Activated naive CD8-positive, alpha-beta T cell treated with anti-CD3 and anti-CD28 coated beads, Interleukin-2, amount 50 U/mL, for 24 hours (primary cell): Measurements from ENCODE around the gene PIAS4.

ENCODE experiments used
- ATAC-seq: fragments of 150-1000 bp; cut with Tn5 transposase; one replicate; pipeline ENCODE4 v1.10.0; 2021
- DNase-seq: peaks from one replicate; pipeline ENCODE4 v3.0.0; 2021
- H3K27ac Mint-ChIP-seq: one replicate; pipeline ENCODE4 v1.8.0; 2021; ENCODE audit warnings: mild to moderate bottlenecking, mixed read lengths
- H3K27me3 Mint-ChIP-seq: one replicate; pipeline ENCODE4 v1.8.0; 2021; ENCODE audit warnings: mixed read lengths
- H3K36me3 Mint-ChIP-seq: one replicate; pipeline ENCODE4 v1.8.0; 2021; ENCODE audit warnings: low read depth, mixed read lengths
- H3K4me1 Mint-ChIP-seq: one replicate; pipeline ENCODE4 v1.8.0; 2021; ENCODE audit warnings: mixed read lengths
- H3K4me3 Mint-ChIP-seq: one replicate; pipeline ENCODE4 v1.8.0; 2021; ENCODE audit warnings: mild to moderate bottlenecking, moderate library complexity, mixed read lengths
- H3K9me3 Mint-ChIP-seq: one replicate; pipeline ENCODE4 v1.8.0; 2021; ENCODE audit warnings: mixed read lengths

The PIAS4 gene

GRCh38 chr19:4067396-4068046, 60.0 kb downstream of the PIAS4 start:
- Mint-ChIP-seq H3K27ac (peak overlapping the region; percentile 79), H3K27me3 (no peaks in the 10 kb centered on the region), H3K4me3 (peak overlapping the region; percentile 77), H3K36me3 (peaks cover 4% of the 10 kb centered on the region), H3K9me3 (no peaks in the 10 kb centered on the region), H3K4me1 (peaks cover 31% of the 10 kb centered on the region)
- peak; percentile 46 for DNase-seq
- ATAC-seq, result no peak

GRCh38 chr19:4068047-4068966, 60.8 kb downstream of the PIAS4 start:
- H3K27me3 Mint-ChIP-seq, result no peaks in the 10 kb centered on the region
- ATAC-seq, result no peak
- H3K4me1 Mint-ChIP-seq, result peaks cover 24% of the 10 kb centered on the region
- H3K4me3 Mint-ChIP-seq, result peak overlapping the region; percentile 77
- H3K9me3 Mint-ChIP-seq, result no peaks in the 10 kb centered on the region
- no peak for DNase-seq
- peak overlapping the region; percentile 79 for H3K27ac Mint-ChIP-seq
- H3K36me3 Mint-ChIP-seq, result peaks cover 4% of the 10 kb centered on the region

GRCh38 chr19:4069331-4069959, 61.9 kb downstream of the PIAS4 start:
- DNase-seq (peak; percentile 78), ATAC-seq (no peak)
- peak overlapping the region; percentile 62 for H3K27ac Mint-ChIP-seq
- peaks cover 22% of the 10 kb centered on the region for H3K4me1 Mint-ChIP-seq
- H3K36me3 Mint-ChIP-seq, result no peaks in the 10 kb centered on the region
- no peaks in the 10 kb centered on the region for H3K9me3 Mint-ChIP-seq
- H3K27me3 Mint-ChIP-seq, result no peaks in the 10 kb centered on the region
- H3K4me3 Mint-ChIP-seq, result peak overlapping the region; percentile 77

GRCh38 chr19:4071610-4072009, 64.1 kb downstream of the PIAS4 start:
- ATAC-seq (no peak), DNase-seq (no peak)
- no peak overlapping the region for H3K4me3 Mint-ChIP-seq
- peaks cover 1% of the 10 kb centered on the region for H3K36me3 Mint-ChIP-seq
- no peaks in the 10 kb centered on the region for H3K9me3 Mint-ChIP-seq
- H3K4me1 Mint-ChIP-seq, result peaks cover 38% of the 10 kb centered on the region
- H3K27me3 Mint-ChIP-seq, result no peaks in the 10 kb centered on the region
- H3K27ac Mint-ChIP-seq, result no peak overlapping the region

- peaks cover 1% of the 10 kb centered on the region for H3K36me3 Mint-ChIP-seq
- H3K9me3 Mint-ChIP-seq, result no peaks in the 10 kb centered on the region
- ATAC-seq, result peak; percentile 58
- H3K27ac Mint-ChIP-seq, result peak overlapping the region; percentile 61
- DNase-seq, result peak; percentile 58
- peaks cover 42% of the 10 kb centered on the region for H3K4me1 Mint-ChIP-seq
- H3K4me3 Mint-ChIP-seq, result peak overlapping the region; percentile 24
- H3K27me3 Mint-ChIP-seq, result no peaks in the 10 kb centered on the region
These were observed 67.8 kb downstream of the PIAS4 start for GRCh38 chr19:4075373-4075772.

GRCh38 chr19:4077007-4077374, 69.5 kb downstream of the PIAS4 start:
- H3K27ac Mint-ChIP-seq, result peak overlapping the region; percentile 52
- no peak for DNase-seq
- H3K27me3 Mint-ChIP-seq, result no peaks in the 10 kb centered on the region
- no peak for ATAC-seq
- peaks cover 1% of the 10 kb centered on the region for H3K36me3 Mint-ChIP-seq
- peak overlapping the region; percentile 64 for H3K4me3 Mint-ChIP-seq
- H3K9me3 Mint-ChIP-seq, result no peaks in the 10 kb centered on the region
- peaks cover 42% of the 10 kb centered on the region for H3K4me1 Mint-ChIP-seq

- DNase-seq (peak; percentile 75), ATAC-seq (peak; percentile 66)
- peak overlapping the region; percentile 79 for H3K27ac Mint-ChIP-seq
- peaks cover 1% of the 10 kb centered on the region for H3K36me3 Mint-ChIP-seq
- H3K4me3 Mint-ChIP-seq, result peak overlapping the region; percentile 64
- H3K27me3 Mint-ChIP-seq, result no peaks in the 10 kb centered on the region
- H3K9me3 Mint-ChIP-seq, result no peaks in the 10 kb centered on the region
- H3K4me1 Mint-ChIP-seq, result peaks cover 43% of the 10 kb centered on the region
These were observed 70.5 kb downstream of the PIAS4 start for GRCh38 chr19:4077800-4078684.

- Mint-ChIP-seq H3K36me3 (no peaks in the 10 kb centered on the region), H3K27ac (no peak overlapping the region), H3K9me3 (no peaks in the 10 kb centered on the region), H3K4me3 (no peak overlapping the region), H3K27me3 (no peaks in the 10 kb centered on the region), H3K4me1 (peaks cover 45% of the 10 kb centered on the region)
- DNase-seq (no peak), ATAC-seq (no peak)
These were observed 72.9 kb downstream of the PIAS4 start for GRCh38 chr19:4080473-4080872.

- no peak overlapping the region for H3K4me3 Mint-ChIP-seq
- H3K27ac Mint-ChIP-seq, result no peak overlapping the region
These were observed 74.0 kb downstream of the PIAS4 start for GRCh38 chr19:4081441-4082129.

GRCh38 chr19:4082172-4082571, 74.6 kb downstream of the PIAS4 start:
- H3K9me3 Mint-ChIP-seq, result no peaks in the 10 kb centered on the region
- H3K4me3 Mint-ChIP-seq, result no peak overlapping the region
- DNase-seq (no peak), ATAC-seq (no peak)
- no peak overlapping the region for H3K27ac Mint-ChIP-seq
- no peaks in the 10 kb centered on the region for H3K36me3 Mint-ChIP-seq
- peaks cover 45% of the 10 kb centered on the region for H3K4me1 Mint-ChIP-seq
- no peaks in the 10 kb centered on the region for H3K27me3 Mint-ChIP-seq

More at GRCh38 chr19:4081441-4082129, 74.0 kb downstream of the PIAS4 start:
- ATAC-seq (no peak), DNase-seq (no peak)
- peaks cover 46% of the 10 kb centered on the region for H3K4me1 Mint-ChIP-seq
- no peaks in the 10 kb centered on the region for H3K27me3 Mint-ChIP-seq
- no peaks in the 10 kb centered on the region for H3K9me3 Mint-ChIP-seq
- H3K36me3 Mint-ChIP-seq, result no peaks in the 10 kb centered on the region

- no peak overlapping the region for H3K4me3 Mint-ChIP-seq
- H3K27ac Mint-ChIP-seq, result peak overlapping the region; percentile 68
- H3K27me3 Mint-ChIP-seq, result no peaks in the 10 kb centered on the region
- H3K9me3 Mint-ChIP-seq, result no peaks in the 10 kb centered on the region
- no peaks in the 10 kb centered on the region for H3K36me3 Mint-ChIP-seq
- DNase-seq (peak; percentile 53), ATAC-seq (peak; percentile 48)
- peaks cover 48% of the 10 kb centered on the region for H3K4me1 Mint-ChIP-seq
These were observed 76.4 kb downstream of the PIAS4 start for GRCh38 chr19:4083677-4084546.

GRCh38 chr19:4084547-4084877, 77.0 kb downstream of the PIAS4 start:
- Mint-ChIP-seq H3K36me3 (peaks cover under 1% of the 10 kb centered on the region), H3K4me3 (no peak overlapping the region), H3K4me1 (peaks cover 49% of the 10 kb centered on the region), H3K27ac (peak overlapping the region; percentile 68), H3K9me3 (no peaks in the 10 kb centered on the region), H3K27me3 (no peaks in the 10 kb centered on the region)
- DNase-seq (no peak), ATAC-seq (no peak)

GRCh38 chr19:4086411-4086867, 78.9 kb downstream of the PIAS4 start:
- ATAC-seq (no peak), DNase-seq (no peak)
- Mint-ChIP-seq H3K9me3 (no peaks in the 10 kb centered on the region), H3K4me1 (peaks cover 58% of the 10 kb centered on the region), H3K36me3 (peaks cover 3% of the 10 kb centered on the region), H3K4me3 (no peak overlapping the region), H3K27me3 (no peaks in the 10 kb centered on the region), H3K27ac (no peak overlapping the region)
